ENCODE results near the gene PCNX2.

GRCh38 chr1:233209481-233209880 lies 86.0 kb downstream of the PCNX2 start:
- TF ChIP-seq CTCF (IDR thresholded peaks at IDR 0.05) (no peak), POLR2A (IDR thresholded peaks at IDR 0.05) (no peak)
